H7 (cell line): ENCODE measurements around the gene PBOV1. TPM values are rescaled to one million over a fixed set of nuclear protein-coding genes. Genes with fewer than 3 reads are reported as not detected.

ENCODE experiments used
- DNase-seq: peaks from one replicate; pipeline ENCODE4 v3.0.0; 2012
- H3K27me3 ChIP-seq: 2 replicates; pipeline ENCODE4 v1.6.0; 2011; ENCODE audit warnings: mild to moderate bottlenecking, low read length; ENCODE audit not compliant: control insufficient read depth, insufficient read depth
- H3K36me3 ChIP-seq: replicated peaks from 2 replicates; pipeline ENCODE4 v1.5.1; 2011; ENCODE audit warnings: low read length; ENCODE audit not compliant: control insufficient read depth, insufficient read depth
- H3K4me3 ChIP-seq: 2 replicates; pipeline ENCODE4 v1.5.1; 2011; ENCODE audit warnings: low read depth, mild to moderate bottlenecking, control low read depth, low read length, moderate library complexity; ENCODE audit not compliant: insufficient read depth
- total RNA-seq: library from RNA; depleted of rRNA; stranded (reverse); fragments of >200 nt; shearing (Covaris generic); gene quantifications from 2 replicates; pipeline ENCODE4 v1.2.3, GENCODE V29; 2014; rRNA removed

PBOV1 gene
- not detected in 2 replicates for total RNA-seq

DNA sequence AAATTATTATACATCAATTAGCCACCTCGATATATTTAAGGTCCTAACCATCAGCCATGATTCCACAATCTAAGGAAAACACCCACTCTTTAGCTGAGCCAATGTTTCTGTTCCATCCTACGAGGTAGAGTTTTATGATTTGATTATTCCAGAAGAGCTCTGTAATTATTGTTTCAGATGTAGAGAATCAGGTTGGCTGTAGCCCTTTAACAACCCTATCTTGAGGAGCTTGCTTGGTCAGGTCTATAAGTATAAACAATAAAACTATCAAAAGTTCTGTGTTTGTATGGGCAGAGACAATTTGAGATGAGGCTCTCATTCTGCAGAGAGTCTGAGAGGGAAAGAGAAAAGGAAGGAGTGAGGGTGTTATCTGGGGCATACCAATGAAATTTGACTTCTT is at the start of gene PBOV1:
TSS of gene PBOV1 (minus strand) at position 43 of the 400 bp plus-strand sequence. CDS start 96 bp downstream, outside the sequence.
- no peaks in the 10 kb centered on the region for H3K27me3 ChIP-seq
- H3K36me3 ChIP-seq: no peaks in the 10 kb centered on the region
- no peak within 1 kb of the TSS for H3K4me3 ChIP-seq
- DNase-seq: no peak

DNA sequence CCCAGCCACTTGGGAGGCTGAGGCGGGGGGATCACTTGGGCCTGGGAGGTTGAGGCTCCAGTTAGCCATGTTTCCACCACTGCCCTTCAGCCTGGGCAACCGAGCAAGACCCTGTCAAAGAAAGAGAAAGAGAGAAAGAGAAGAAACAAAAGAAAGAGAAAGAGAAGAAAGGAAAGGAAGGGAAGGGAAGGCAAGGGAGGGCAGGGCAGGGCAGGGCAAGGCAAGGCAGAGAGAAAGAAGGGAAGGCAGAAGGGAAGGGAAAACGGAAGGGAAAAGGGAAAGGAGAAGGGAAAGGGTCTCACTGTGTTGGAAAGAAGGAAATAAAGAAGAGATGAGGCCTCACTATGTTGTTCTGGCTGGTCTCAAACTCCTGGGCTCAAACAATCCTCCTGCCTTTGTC is 47.8 kb upstream of the PBOV1 start:
- DNase-seq: no peak
- Histone ChIP-seq H3K4me3 (no peak overlapping the region), H3K36me3 (peaks cover 1% of the 10 kb centered on the region), H3K27me3 (no peaks in the 10 kb centered on the region)

DNA sequence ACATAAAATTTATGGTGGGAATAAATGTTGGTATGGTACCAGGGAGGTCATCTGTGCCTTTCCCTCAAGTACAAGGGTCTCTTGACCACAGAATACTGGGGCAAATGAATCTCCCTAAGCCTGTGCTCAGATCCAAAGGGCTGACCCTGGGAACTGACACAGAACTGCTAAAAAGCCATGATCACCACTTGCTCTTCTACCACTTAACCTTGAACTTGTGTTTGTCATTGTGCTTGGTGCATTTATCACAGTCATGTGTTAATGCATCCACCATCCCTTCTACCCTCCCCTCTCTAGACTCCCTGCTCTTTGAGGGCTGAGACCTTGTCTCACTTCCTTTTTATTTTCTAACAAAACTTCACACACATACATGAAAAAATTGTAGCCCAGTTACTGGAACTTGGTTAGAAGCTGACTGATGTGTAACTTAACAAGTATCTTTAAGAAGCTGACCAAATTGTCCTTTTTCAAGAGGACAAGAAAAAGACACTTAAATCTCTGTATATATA is 46.1 kb upstream of the PBOV1 start:
- Histone ChIP-seq H3K4me3 (no peak overlapping the region), H3K27me3 (no peaks in the 10 kb centered on the region), H3K36me3 (peaks cover 1% of the 10 kb centered on the region)
- no peak for DNase-seq

DNA sequence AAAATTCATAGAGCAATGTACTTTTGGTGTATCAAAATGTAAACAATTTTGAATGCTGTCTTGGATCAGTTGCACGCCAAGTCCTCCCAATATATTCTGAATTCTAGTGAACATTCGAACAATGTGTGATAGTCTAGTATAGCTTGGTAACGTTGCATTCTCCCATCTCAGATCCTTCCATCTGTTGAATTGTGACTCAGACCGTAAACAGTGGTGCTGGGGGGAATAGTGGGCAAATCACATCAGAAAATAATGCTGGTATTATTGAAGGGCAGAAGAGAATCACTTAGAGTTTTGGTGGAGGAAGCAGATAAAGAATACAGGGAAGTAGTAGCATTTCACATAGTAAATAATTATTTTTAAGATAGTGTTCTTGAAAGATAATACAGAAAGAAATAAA is 45.7 kb upstream of the PBOV1 start:
- no peak overlapping the region for H3K4me3 ChIP-seq
- no peaks in the 10 kb centered on the region for H3K27me3 ChIP-seq
- peaks cover 1% of the 10 kb centered on the region for H3K36me3 ChIP-seq
- no peak for DNase-seq

DNA sequence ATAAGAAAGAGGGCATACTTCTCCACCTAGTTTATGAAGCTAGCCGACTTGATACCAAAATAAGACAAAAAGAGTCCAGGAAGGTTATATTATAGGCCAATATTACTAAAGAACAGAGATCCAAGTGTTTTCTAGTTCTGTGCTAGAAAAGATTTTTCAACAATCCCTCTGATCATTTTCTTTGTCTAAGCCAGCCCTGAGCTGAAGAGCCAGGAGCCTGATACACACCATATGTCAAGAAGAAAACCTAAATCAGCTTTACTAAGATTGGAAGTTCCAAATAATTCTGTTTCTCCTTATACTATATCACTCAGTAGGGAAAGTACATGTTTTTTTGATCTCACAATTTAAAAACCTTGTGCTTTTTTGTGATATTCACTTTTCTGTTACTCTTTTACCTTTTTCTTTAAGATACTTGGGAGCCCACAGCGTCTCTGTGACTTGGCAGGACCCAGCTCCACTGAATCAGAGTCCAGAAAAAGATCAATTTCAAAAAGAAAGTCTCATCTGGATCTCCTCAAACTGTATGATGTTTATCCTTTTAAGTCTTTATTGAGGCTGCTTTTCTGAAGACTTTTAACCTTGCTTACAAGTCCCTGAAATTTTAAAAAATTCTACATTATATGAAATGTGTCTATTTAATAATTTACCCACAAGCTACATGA is 43.0 kb upstream of the PBOV1 start:
- no peak overlapping the region for H3K4me3 ChIP-seq

DNA sequence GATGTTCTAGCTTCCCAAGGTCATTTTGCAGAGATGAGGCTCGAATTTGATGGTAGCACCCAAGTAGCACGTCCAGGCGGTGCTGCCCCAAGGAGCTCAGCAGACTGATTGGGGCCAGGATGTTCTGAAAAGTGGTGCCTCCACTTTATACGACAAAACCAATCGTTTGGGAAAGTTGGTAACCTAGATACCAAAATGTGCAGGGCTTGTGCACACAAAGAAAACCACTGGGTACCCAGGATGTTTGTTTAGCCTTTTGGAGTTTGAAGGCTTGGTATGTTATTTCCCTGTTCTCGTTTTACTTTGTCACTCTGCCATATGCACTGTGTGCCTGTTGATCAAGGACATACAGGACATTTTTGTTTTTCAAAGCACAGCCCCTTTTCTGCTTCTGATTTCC is 40.7 kb upstream of the PBOV1 start:
- Histone ChIP-seq H3K36me3 (peaks cover 2% of the 10 kb centered on the region), H3K4me3 (no peak overlapping the region), H3K27me3 (no peaks in the 10 kb centered on the region)
- DNase-seq: no peak

More for the DNA sequence above, 43.0 kb upstream of the PBOV1 start:
- no peak for DNase-seq
- Histone ChIP-seq H3K27me3 (no peaks in the 10 kb centered on the region), H3K36me3 (peaks cover 1% of the 10 kb centered on the region)

DNA sequence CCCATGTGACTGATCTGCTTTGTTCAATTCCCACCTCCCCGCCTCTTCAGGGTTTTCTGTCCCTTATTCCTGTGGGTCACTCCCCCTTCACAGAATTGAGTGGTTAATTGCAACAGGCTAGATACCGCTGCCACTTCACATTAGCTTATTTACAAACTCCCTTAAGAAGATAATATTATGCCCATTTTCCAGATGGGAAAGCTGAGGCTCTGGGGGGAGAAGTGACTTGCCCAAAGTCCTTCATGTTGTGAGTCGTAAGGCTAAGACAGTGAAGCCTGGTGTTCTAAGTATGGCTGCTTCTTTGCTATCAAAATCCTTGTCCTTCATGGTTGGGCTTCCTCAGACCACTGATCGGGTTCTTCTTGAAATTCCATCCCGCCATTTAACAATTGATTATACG is 39.9 kb upstream of the PBOV1 start:
- Histone ChIP-seq H3K36me3 (peaks cover 2% of the 10 kb centered on the region), H3K4me3 (no peak overlapping the region), H3K27me3 (no peaks in the 10 kb centered on the region)
- no peak for DNase-seq

DNA sequence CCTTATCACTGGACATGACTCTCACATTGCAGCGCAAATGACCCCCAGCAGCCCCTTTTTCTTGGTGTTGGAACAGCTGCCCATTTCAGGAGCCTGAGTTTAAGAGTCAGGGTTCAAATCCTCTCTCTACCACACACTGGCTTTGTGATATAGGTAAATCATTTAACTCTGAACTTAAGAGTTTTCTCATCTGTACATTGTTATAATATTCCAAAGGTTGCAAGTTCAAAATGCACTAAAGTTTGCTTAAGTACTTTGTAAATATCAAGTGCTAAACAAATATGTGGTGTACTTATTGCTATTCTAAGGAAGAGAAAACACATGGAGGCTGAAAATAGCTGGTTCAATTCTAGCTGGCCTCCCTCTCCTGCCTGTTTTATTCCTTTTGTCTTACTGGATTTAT is 39.3 kb upstream of the PBOV1 start:
- DNase-seq: no peak
- peaks cover 1% of the 10 kb centered on the region for H3K36me3 ChIP-seq
- H3K27me3 ChIP-seq: no peaks in the 10 kb centered on the region
- no peak overlapping the region for H3K4me3 ChIP-seq

DNA sequence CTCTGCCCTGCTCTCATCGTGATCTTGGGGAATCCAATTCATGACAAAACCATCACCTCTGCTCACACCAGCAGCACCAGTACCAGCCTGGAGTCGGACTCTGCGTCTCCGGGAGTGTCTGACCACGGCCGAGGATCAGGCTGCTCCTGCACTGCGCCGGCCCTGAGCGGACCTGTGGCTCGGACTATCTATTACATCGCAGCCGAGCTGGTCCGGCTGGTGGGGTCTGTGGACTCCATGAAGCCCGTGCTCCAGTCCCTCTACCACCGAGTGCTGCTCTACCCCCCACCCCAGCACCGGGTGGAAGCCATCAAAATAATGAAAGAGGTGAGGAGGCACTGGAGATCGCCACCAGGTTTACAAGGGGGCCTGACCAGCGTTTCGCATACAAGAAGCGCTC is 37.2 kb upstream of the PBOV1 start:
- Histone ChIP-seq H3K4me3 (no peak overlapping the region), H3K27me3 (no peaks in the 10 kb centered on the region), H3K36me3 (peaks cover 1% of the 10 kb centered on the region)
- DNase-seq: no peak

DNA sequence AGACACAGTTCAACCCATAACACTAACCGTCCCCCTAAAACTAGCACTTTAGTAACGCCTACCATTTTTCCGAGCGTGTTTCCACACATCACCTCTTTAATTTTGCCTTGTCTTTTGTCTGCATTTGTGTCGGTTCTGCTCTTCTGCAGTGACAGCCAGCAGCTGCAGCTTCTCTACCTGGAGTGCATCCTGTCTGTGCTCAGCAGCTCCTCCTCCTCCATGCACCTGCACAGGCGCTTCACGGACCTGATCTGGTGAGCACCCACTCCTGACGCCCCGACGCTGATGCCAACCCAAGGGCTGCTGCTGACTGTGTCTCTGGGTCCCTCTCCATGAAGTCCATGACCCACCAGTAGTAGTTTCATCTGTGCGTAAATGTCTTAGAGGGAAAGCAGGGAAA is 35.4 kb upstream of the PBOV1 start:
- no peak for DNase-seq
- H3K27me3 ChIP-seq: no peaks in the 10 kb centered on the region
- peaks cover 1% of the 10 kb centered on the region for H3K36me3 ChIP-seq
- no peak overlapping the region for H3K4me3 ChIP-seq

DNA sequence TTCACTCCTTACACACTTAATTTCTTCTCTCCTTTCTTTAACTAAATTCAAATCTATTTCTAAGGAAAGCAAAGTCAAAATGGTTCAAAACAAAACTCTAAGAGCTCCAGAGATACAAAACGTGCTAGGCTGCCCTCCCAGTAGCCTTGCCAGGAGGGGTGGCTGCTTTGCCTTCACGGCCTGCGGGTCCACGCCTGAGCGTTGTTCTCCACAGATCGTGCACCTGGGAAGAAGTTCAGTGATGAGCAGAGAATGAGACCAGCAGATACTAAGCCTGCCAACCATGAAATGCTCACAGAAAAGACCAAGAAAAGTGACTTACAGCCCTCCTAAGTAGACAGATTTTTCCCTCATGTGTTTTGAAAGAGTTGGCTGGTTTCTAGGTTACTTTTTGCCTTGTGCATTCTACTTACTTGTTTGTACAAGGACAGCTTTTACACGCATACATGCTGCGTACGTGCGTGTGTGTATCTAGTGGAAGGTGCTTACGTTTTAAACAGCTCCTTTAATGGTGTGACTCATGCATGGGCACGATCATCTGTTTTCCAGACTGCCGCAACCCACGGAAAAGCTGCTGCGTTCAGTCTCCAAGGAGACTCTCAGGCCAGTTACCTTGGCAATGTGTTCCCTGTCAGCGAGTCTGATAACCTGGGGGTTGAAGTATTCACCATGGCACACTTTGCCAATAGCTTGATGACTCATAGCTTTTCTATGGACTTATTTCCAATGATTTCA is 32.4 kb upstream of the PBOV1 start:
- no peaks in the 10 kb centered on the region for H3K27me3 ChIP-seq
- DNase-seq: no peak
- no peak overlapping the region for H3K4me3 ChIP-seq
- H3K36me3 ChIP-seq: peaks cover under 1% of the 10 kb centered on the region

DNA sequence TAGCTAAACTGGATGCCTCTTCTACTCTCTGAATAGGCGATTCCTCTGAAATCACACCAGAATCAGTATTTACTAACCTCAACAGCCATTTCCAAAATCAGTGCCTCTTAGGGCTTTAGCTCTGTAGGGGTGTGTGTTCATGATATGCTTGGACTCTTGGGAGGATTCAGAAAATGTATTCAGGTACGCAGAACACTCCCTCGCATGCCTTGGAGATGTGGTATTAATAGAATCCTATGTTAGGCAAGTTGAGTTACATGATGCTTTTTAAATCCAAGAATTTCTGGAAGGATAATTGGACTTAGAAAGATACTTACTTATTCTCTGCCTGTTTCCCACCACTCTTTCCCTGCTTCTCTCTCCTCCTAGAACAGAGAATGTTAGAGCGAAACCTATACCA is 31.8 kb upstream of the PBOV1 start:
- H3K27me3 ChIP-seq: no peaks in the 10 kb centered on the region
- H3K36me3 ChIP-seq: no peaks in the 10 kb centered on the region; the same call in 1 of the 2 replicates
- DNase-seq: no peak
- no peak overlapping the region for H3K4me3 ChIP-seq

DNA sequence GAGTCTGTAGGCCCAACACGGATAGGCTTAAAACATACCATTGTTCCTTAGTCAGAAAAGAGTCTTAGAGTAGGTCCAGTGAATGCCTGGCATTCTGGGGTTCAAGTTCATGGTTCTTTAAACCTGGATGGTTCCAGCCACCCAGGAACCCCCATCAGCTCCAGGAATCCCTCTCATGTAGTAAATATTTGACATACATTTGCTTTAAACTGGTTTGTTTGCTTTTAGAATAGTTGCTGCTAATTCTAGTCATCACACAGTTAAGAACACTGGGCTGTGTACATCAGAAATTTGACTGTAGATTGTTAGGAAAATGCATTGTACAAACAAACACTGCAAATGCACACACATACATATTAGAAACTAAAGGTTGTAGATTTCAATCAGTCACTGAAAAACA is 30.6 kb upstream of the PBOV1 start:
- Histone ChIP-seq H3K36me3 (no peaks in the 10 kb centered on the region; the same call in 1 of the 2 replicates), H3K27me3 (no peaks in the 10 kb centered on the region), H3K4me3 (no peak overlapping the region)
- no peak for DNase-seq

DNA sequence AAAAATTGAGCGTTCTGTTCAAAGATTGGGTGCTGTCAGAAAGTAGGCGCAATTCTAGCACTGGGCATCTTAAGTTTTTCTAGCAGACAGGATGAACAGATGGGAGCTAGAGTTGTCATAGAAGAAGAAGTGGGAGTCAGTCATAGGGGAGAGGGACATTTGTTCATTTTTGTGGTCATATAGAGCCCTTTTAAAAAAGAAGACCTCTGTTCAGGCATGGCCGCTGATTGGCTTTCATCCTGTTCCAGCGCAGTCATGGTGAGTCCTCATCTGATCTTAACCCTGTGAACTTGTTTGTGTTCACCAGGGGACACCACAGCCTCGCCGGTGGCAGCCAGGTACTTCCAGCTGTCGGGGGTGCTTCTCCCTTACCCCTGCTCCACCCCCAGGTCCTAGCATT is 29.7 kb upstream of the PBOV1 start:
- Histone ChIP-seq H3K27me3 (no peaks in the 10 kb centered on the region), H3K4me3 (no peak overlapping the region), H3K36me3 (no peaks in the 10 kb centered on the region; the same call in 1 of the 2 replicates)
- DNase-seq: no peak
